ENCODE data around the gene ATP9B. TPM values are rescaled to one million over a fixed set of nuclear protein-coding genes. Genes with fewer than 3 reads are reported as not detected.
A peak's percentile ranks its signal among the peaks of the same experiment; 100 is the strongest.

Gene ATP9B
- total RNA-seq, 2 donors from 2014 or later, result 29.1 to 38.1 TPM

DNA sequence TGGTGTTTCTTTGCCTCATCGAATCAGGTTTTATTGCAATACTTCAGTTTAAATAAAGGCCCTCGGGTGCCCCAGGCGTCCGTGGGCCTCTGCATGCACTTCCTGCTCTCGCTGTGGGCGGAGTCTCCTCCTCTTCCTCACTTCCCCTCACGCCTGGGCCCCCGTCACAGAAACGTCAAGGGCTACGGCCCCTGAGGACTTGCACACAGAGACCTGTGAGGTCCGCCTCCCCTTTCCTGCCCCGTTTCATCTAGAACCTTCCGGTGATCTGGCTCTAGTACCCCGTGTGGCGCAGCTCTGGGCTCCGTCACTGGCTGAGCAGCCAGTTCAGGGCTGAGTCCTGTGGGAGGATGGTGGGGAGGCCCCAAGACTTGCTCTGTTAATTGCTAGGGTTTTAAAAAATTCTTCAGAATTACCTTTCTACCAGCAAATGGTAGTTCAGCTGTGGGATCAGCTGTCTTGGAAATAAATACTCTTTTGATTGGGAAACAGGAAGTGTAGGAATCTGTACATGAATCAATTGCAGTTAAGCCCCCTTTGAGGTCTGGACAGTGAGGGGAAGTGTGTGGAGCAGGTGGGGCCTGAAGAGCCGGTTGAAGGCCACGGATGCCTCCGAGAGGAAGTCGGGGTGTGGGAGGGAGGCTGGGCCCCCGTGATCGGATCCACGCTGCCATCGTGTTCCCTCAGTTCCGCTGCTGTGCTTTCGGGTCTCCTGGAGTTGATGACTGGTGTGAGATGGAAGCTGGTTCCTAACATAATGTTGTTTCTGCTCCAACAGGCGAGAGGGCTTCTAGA is 336.8 kb downstream of the ATP9B start:
- Mint-ChIP-seq H3K9me3 (no peaks in the 10 kb centered on the region), H3K4me3 (no peak overlapping the region), H3K27ac (peak overlapping the region; percentile 56), H3K27me3 (ENCODE audit: insufficient read depth) (no peaks in the 10 kb centered on the region), H3K36me3 (ENCODE audit: low read depth) (peaks cover 22% of the 10 kb centered on the region), H3K4me1 (peaks cover 14% of the 10 kb centered on the region)
- H3K36me3 ChIP-seq (ENCODE audit: control insufficient read depth, insufficient read depth, low read length), result no peaks in the 10 kb centered on the region
- no peaks in the 10 kb centered on the region for H3K4me1 ChIP-seq (ENCODE audit: control insufficient read depth, insufficient read depth, low read length)
- H3K27me3 ChIP-seq (ENCODE audit: control insufficient read depth, insufficient read depth, low read length, poor library complexity, severe bottlenecking), result no peaks in the 10 kb centered on the region
- H3K9me3 ChIP-seq (ENCODE audit: control insufficient read depth, low read length), result no peaks in the 10 kb centered on the region
- 96% methylated on average over 19 to 27 of the region's 27 CpGs for WGBS, 2 experiments (ENCODE audit: insufficient coverage in 1 of 2, insufficient read length in 1 of 2)
- DNase-seq, result no peak
- H3K9ac ChIP-seq (ENCODE audit: extremely low read depth, low read length, poor library complexity, severe bottlenecking), result no peak overlapping the region
- H3K4me3 ChIP-seq (ENCODE audit: low read length), result no peak overlapping the region
- no peak overlapping the region for H3K27ac ChIP-seq (ENCODE audit: low read depth, low read length)
- TF ChIP-seq, protein P1, sequence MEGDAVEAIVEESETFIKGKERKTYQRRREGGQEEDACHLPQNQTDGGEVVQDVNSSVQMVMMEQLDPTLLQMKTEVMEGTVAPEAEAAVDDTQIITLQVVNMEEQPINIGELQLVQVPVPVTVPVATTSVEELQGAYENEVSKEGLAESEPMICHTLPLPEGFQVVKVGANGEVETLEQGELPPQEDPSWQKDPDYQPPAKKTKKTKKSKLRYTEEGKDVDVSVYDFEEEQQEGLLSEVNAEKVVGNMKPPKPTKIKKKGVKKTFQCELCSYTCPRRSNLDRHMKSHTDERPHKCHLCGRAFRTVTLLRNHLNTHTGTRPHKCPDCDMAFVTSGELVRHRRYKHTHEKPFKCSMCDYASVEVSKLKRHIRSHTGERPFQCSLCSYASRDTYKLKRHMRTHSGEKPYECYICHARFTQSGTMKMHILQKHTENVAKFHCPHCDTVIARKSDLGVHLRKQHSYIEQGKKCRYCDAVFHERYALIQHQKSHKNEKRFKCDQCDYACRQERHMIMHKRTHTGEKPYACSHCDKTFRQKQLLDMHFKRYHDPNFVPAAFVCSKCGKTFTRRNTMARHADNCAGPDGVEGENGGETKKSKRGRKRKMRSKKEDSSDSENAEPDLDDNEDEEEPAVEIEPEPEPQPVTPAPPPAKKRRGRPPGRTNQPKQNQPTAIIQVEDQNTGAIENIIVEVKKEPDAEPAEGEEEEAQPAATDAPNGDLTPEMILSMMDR (conservative IDR thresholded peaks at IDR 0.05), result no peak

DNA sequence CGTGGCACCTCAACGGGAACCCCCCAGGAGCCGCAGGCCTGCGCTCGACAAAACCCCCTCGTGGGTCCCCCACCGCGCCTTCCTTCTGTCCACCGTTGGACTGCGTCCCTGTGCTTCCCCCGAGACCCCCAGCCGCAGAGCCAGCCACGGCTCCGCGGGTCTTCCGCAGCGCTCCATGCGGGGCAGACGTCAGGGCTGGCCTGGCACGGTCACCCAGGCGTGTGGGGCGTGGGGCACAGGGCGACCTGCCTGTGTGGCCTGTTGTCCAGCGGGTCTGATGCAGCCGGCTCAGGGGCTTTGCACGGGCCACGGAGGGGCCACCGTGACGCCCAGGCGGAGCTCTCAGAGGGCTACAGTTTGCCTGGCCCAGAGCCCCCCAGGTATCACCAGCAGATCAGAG is 337.5 kb downstream of the ATP9B start:
- H3K36me3 Mint-ChIP-seq (ENCODE audit: low read depth), result peaks cover 26% of the 10 kb centered on the region
- H3K27ac ChIP-seq (ENCODE audit: low read depth, low read length), result no peak overlapping the region
- no peak for DNase-seq
- no peaks in the 10 kb centered on the region for H3K27me3 Mint-ChIP-seq (ENCODE audit: insufficient read depth)
- H3K9me3 Mint-ChIP-seq, result no peaks in the 10 kb centered on the region
- WGBS, 2 experiments (ENCODE audit: insufficient coverage in 1 of 2, insufficient read length in 1 of 2), result 97% methylated on average over 23 to 30 of the region's 30 CpGs
- H3K9ac ChIP-seq (ENCODE audit: extremely low read depth, low read length, poor library complexity, severe bottlenecking), result no peak overlapping the region
- H3K27me3 ChIP-seq (ENCODE audit: control insufficient read depth, insufficient read depth, low read length, poor library complexity, severe bottlenecking), result no peaks in the 10 kb centered on the region
- H3K4me3 ChIP-seq (ENCODE audit: low read length), result no peak overlapping the region
- H3K4me1 Mint-ChIP-seq, result peaks cover 16% of the 10 kb centered on the region
- no peaks in the 10 kb centered on the region for H3K4me1 ChIP-seq (ENCODE audit: control insufficient read depth, insufficient read depth, low read length)
- H3K4me3 Mint-ChIP-seq, result no peak overlapping the region
- no peaks in the 10 kb centered on the region for H3K9me3 ChIP-seq (ENCODE audit: control insufficient read depth, low read length)
- H3K36me3 ChIP-seq (ENCODE audit: control insufficient read depth, insufficient read depth, low read length), result no peaks in the 10 kb centered on the region
- TF ChIP-seq, protein P1 (conservative IDR thresholded peaks at IDR 0.05), result no peak
- no peak overlapping the region for H3K27ac Mint-ChIP-seq

DNA sequence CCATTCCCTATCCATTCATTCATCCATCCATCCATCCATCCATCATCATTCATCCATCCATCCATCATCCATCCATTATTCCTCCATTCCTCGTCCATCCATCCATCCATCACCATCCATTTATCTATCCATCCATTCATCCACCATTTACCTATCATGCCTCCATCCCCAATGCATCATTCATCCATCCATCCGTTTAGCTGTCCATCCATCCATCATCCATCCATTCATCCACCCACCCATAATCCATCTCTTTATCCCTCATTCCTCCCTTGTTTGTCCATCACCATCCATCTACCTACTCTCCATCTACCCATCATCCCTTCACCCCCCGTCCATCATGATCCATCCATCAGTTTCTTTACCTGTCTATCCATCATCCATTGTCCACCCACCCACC is 340.1 kb downstream of the ATP9B start:
- H3K4me1 Mint-ChIP-seq, result peaks cover 15% of the 10 kb centered on the region
- Histone ChIP-seq H3K27ac (ENCODE audit: low read depth, low read length) (no peak overlapping the region), H3K9ac (ENCODE audit: extremely low read depth, low read length, poor library complexity, severe bottlenecking) (no peak overlapping the region), H3K4me3 (ENCODE audit: low read length) (no peak overlapping the region), H3K4me1 (ENCODE audit: control insufficient read depth, insufficient read depth, low read length) (no peaks in the 10 kb centered on the region), H3K27me3 (ENCODE audit: control insufficient read depth, insufficient read depth, low read length, poor library complexity, severe bottlenecking) (no peaks in the 10 kb centered on the region), H3K36me3 (ENCODE audit: control insufficient read depth, insufficient read depth, low read length) (peaks cover 22% of the 10 kb centered on the region), H3K9me3 (ENCODE audit: control insufficient read depth, low read length) (no peaks in the 10 kb centered on the region)
- no peak overlapping the region for H3K4me3 Mint-ChIP-seq
- peaks cover 47% of the 10 kb centered on the region for H3K36me3 Mint-ChIP-seq (ENCODE audit: low read depth)
- no peaks in the 10 kb centered on the region for H3K27me3 Mint-ChIP-seq (ENCODE audit: insufficient read depth)
- DNase-seq, result no peak
- H3K9me3 Mint-ChIP-seq, result no peaks in the 10 kb centered on the region
- TF ChIP-seq, protein P1 (conservative IDR thresholded peaks at IDR 0.05), result no peak
- no peak overlapping the region for H3K27ac Mint-ChIP-seq
- 71 to 83% methylated on average over 3 of the region's 3 CpGs for WGBS, 2 experiments (ENCODE audit: insufficient coverage in 1 of 2, insufficient read length in 1 of 2)

All from endodermal cell (in vitro differentiated cells).